ENCODE measurements around the gene CENPW. TPM values are rescaled to one million over a fixed set of nuclear protein-coding genes. Genes with fewer than 3 reads are reported as not detected.

CENPW gene
- total RNA-seq, 1 experiment from 2014 or later = 90.4 TPM

GRCh38 chr6:126367849-126368248 lies 27.9 kb downstream of the CENPW start:
- Mint-ChIP-seq H3K27me3 (ENCODE audit: low read depth) (no peaks in the 10 kb centered on the region), H3K4me3 (no peak overlapping the region)
- POLR2A ChIA-PET = no interaction called here

More at GRCh38 chr6:126367849-126368248, 27.9 kb downstream of the CENPW start:
- H3K27ac Mint-ChIP-seq = no peak overlapping the region
- H3K36me3 Mint-ChIP-seq = peaks cover 7% of the 10 kb centered on the region; the same call in 1 of the 2 replicates
- CTCF ChIA-PET = no interaction called here
- DNase-seq (ENCODE audit: low spot score) = no peak
- TF ChIP-seq ATF2 (CRISPR knock-in tag; IDR thresholded peaks at IDR 0.05; ENCODE audit: borderline replicate concordance, low read depth) (no peak), GABPB1 (CRISPR knock-in tag; IDR thresholded peaks at IDR 0.05) (no peak), AFF4 (CRISPR knock-in tag; IDR thresholded peaks at IDR 0.05; ENCODE audit: borderline replicate concordance) (no peak), CTCF (IDR thresholded peaks at IDR 0.05) (no peak), ZNF396 (CRISPR knock-in tag; IDR thresholded peaks at IDR 0.05; ENCODE audit: borderline replicate concordance) (no peak), ZBTB43 (CRISPR knock-in tag; IDR thresholded peaks at IDR 0.05) (no peak), AR (CRISPR knock-in tag; IDR thresholded peaks at IDR 0.05) (no peak), ZNF425 (CRISPR knock-in tag; conservative IDR thresholded peaks at IDR 0.05) (no peak), ZNF423 (CRISPR knock-in tag; IDR thresholded peaks at IDR 0.05) (no peak), CDX4 (CRISPR knock-in tag; IDR thresholded peaks at IDR 0.05; ENCODE audit: borderline replicate concordance) (no peak), ATF3 (CRISPR knock-in tag; conservative IDR thresholded peaks at IDR 0.05) (no peak), CREB1 (CRISPR knock-in tag; IDR thresholded peaks at IDR 0.05) (no peak), ZSCAN18 (CRISPR knock-in tag; IDR thresholded peaks at IDR 0.05) (no peak), NFATC4 (CRISPR knock-in tag; IDR thresholded peaks at IDR 0.05) (no peak), NR1H2 (CRISPR knock-in tag; IDR thresholded peaks at IDR 0.05) (no peak), PREB (CRISPR knock-in tag; IDR thresholded peaks at IDR 0.05; ENCODE audit: borderline replicate concordance) (no peak), ZNF416 (CRISPR knock-in tag; IDR thresholded peaks at IDR 0.05) (no peak), RORB (CRISPR knock-in tag; IDR thresholded peaks at IDR 0.05) (no peak), ATF1 (CRISPR knock-in tag; IDR thresholded peaks at IDR 0.05) (no peak), ZNF138 (CRISPR knock-in tag; conservative IDR thresholded peaks at IDR 0.05) (no peak)
- no peaks in the 10 kb centered on the region for H3K4me1 Mint-ChIP-seq
- peaks cover 14% of the 10 kb centered on the region; the same call in 1 of the 2 replicates for H3K9me3 Mint-ChIP-seq
- ATAC-seq = no peak

Data from WTC11 (cell line).